AG20443 (cell line): ENCODE results near the gene CORIN.

ENCODE experiments used
- DNase-seq: peaks from one replicate; pipeline ENCODE4 v3.0.0; 2012; ENCODE audit warnings: low spot score, mixed read lengths

The CORIN gene

GRCh38 chr4:47686294-47686872 is 151.5 kb downstream of the CORIN start:
- peak; percentile 57 for DNase-seq

DNA sequence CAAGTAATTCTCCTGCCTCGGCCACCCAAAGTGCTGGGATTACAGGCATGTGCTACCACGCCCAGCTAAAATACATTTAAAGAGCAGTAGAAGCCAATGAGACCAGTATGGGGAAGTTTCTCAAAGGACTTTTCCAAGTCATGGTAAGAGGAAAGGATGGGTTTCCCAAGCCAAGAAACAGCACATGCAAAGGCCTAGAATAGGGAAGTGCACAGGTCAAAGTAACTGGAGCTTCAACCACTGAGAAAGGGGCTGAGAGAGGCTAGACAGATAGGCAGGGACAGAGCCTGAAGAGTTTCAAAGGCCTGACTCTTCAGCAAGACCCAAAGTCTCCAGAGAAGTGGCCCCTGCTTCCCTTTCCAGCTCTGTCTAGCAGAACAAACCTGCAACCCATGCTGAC is 162.1 kb downstream of the CORIN start:
- no peak for DNase-seq

- no peak for DNase-seq
These were observed 163.7 kb downstream of the CORIN start for GRCh38 chr4:47674144-47674543.

DNA sequence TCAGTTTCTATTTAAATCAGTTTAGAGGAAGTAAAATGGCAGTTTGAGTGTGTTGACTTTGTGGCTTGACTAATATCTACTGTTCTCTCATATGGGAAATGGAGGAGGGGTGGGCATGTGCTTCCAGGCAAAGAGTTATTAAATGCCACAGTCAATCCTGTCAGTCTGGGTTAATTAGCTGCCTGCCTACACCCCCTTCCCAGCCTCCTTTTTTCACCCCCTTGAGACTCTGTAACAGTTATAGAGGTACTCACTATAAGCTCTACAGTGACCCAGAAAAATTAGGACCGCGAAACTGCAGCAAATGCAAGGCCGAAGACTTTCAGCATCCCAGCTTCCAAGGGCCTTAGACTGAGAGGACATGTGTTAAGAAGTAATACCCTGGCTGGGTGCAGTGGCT is 165.2 kb downstream of the CORIN start:
- no peak for DNase-seq

- DNase-seq, result no peak
These were observed 167.9 kb downstream of the CORIN start for GRCh38 chr4:47669946-47670345.

DNA sequence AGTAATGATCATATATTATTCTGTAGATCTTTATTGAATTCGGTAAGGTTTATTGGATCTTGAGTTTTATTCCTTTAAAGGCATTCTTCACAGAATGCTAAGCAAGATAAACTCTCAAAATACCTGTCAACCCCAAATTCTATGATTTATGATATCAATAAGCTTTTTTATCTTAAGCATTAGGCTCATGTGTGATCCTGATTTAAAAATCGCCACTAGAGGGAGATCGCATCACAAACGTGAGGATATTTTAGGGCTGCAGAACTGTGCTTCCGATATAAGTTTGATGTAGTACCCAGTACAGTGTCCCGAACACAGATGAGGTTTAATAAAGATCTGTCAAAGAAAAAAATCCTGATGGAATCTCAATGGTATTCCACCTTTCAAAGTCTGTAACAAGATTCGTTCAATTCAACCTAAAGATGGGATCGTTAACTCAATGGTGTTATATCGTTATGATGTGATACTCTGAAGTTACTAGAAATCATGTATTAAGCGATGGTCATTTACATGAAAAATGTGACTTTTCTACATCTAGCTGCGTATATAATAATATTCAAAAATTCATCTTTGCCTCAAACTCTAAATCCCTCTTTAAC is 169.0 kb downstream of the CORIN start:
- DNase-seq, result peak; percentile 53

DNA sequence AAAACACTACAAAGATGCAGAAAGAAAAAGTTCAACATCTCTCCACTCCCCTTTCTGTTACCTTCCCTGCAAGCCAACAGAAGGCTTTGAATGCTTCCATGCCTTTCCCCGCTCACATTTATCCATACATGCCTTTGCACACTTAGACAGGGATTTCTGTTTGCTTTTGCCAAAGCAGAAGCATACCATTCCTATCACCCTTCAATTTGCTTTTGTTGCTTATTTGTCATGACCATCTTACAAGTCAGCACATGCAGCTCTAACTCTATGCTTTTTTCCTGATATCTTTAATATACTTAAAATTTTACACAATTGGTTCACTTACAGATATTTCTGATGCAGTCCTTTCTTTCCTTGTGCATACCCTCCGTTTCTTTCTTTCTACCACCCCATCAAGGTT is 169.6 kb downstream of the CORIN start:
- no peak for DNase-seq

DNA sequence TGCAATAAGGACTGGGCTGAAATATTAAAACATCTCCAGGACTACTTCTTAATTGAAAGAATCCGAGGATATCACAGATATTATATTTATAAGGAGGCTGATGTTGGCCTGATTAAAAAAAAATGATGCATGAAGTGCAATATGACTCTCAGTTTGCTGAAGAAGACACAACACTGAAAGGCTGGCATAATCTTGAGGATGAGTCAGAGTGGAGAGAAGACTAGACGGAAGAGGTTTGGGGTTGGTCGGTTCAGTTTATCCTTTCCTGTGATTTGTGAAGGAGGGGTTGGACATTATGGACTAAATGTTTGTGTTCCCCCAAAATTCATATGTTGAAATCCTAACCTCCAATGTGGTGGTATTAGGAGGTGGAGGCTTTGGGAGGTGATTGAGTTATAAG is 170.3 kb downstream of the CORIN start:
- no peak for DNase-seq

- no peak for DNase-seq
These were observed 173.6 kb downstream of the CORIN start for GRCh38 chr4:47664051-47664826.

DNA sequence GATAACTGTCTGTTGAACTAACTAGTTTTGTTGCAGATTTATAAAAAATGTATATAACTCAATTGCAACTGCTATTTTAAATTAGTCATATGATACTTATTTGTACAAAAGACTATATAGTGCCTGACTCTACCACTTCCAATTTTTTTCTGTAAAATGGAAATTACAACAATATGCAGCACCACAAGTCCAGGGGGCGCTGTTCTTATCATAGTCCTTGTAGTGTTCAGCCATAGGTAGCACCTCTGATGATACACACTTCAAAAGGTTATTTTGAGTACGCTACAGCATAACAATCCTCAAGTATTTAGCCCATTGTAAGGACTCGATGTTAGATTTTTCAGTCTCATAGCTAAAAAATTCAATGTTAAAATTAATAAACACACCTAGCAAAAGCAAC is 174.9 kb downstream of the CORIN start:
- no peak for DNase-seq

GRCh38 chr4:47661741-47662140 is 176.1 kb downstream of the CORIN start:
- no peak for DNase-seq

GRCh38 chr4:47659342-47659741 is 178.5 kb downstream of the CORIN start:
- no peak for DNase-seq

DNA sequence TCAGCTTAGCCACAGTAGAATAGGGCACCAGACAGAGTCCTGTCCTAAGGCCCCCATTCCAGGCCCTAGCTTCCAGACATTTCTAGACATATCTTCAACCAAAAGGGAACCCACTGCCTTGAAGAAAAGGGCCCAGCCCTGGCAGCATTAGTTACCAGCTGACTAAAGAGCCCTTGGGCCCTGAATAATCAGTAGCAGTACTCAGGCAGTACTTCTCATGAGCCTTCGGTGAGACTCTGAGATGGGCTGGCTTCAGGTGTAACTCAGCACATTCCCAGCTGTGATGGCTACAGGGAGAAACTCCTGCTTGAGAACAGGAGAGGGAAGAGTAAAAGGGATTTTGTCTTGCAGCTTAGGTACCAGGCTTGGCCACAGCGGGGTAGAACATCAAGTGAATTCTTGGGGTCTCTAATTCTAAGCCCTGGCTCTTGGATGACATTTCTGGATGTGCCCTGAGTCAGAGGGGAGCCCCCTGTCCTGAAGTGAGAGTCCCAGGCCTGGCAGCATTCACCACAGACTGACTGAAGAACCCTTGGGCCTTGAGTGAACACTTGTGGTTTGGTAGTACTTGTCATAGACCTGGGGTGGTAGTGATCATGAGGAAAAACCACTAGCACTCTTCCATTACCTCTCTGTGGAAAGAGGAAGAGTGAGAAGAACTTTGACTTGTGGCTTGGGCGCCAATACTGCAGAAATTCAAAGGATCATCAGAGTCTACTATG is 182.7 kb downstream of the CORIN start:
- DNase-seq, result no peak

- DNase-seq, result no peak
These were observed 185.8 kb downstream of the CORIN start for GRCh38 chr4:47652092-47652491.

GRCh38 chr4:47651231-47651630 is 186.6 kb downstream of the CORIN start:
- no peak for DNase-seq

DNA sequence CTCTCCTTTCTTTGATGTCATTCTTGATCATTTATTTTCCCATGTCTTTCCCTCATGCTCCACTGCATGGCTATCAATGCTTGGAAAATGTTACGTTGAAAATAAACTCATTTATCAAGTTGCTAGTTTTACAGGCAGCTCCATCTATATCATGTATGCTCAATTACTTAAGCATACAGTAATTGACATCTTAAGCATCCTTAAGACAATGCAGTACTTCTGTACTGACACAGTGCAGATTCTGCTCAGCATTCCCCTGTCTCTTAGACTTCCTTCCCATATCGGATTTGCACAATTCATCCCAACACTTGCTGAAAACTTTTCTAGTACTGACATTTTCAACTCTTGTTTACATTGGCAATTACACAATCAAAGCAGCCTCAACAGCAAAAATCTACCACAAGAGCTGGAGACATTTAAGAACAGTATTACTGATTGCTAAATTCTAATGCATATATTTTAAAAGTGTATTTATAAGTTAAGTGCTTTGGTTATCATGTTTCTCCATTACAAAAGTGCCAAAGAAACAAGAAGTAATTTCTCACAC is 187.2 kb downstream of the CORIN start:
- DNase-seq, result no peak

- no peak for DNase-seq
These were observed 190.3 kb downstream of the CORIN start for GRCh38 chr4:47647544-47647943.

GRCh38 chr4:47647029-47647428 is 190.8 kb downstream of the CORIN start:
- no peak for DNase-seq

DNA sequence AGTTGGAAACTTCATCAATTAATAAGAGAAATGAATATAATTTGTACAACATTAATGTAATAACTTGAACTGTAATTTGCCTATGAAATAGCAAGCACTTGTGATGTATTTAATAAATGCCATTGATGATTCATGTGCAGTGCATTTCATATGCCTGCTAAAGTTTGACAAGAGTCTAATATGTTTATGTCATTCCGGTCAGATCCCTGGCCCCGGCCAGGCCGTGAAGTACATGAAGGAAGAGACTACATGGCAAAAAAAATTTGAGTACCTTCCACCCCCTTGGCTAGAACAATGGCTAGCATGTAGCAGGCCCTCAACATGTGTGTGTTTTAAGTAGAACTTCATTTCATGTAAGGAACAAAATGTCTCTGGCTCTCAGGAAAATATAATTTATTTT is 191.5 kb downstream of the CORIN start:
- DNase-seq, result no peak

- DNase-seq, result no peak
These were observed 194.0 kb downstream of the CORIN start for GRCh38 chr4:47643845-47644244.

GRCh38 chr4:47642985-47643760 is 194.7 kb downstream of the CORIN start:
- DNase-seq, result peak; percentile 35
